HG02588 (cell line): ENCODE results near the gene DQX1.
A peak's percentile ranks its signal among the peaks of the same experiment; 100 is the strongest.
"Not testable (repeated sequence)": the region's sequence is repeated elsewhere in the genome, so short reads cannot be mapped to it uniquely, and the experiment has no call there.

Experiments used
- ATAC-seq: cut with Tn5 transposase; IDR thresholded peaks from one replicate; pipeline ENCODE4 v1.9.1; 2021; ENCODE audit warnings: mild to moderate bottlenecking, moderate library complexity; ENCODE audit not compliant: unreplicated experiment

DQX1 gene

GRCh38 chr2:74497777-74498499, 28.1 kb downstream of the DQX1 start:
- no peak for ATAC-seq

GRCh38 chr2:74496997-74497776, 28.8 kb downstream of the DQX1 start:
- no peak for ATAC-seq

- no peak for ATAC-seq
Measured at GRCh38 chr2:74495440-74495839, 30.6 kb downstream of the DQX1 start.

GRCh38 chr2:74493546-74493945, 32.5 kb downstream of the DQX1 start:
- ATAC-seq = no peak

GRCh38 chr2:74491648-74492544, 34.1 kb downstream of the DQX1 start:
- no peak for ATAC-seq

- no peak for ATAC-seq
Measured at GRCh38 chr2:74489906-74490305, 36.1 kb downstream of the DQX1 start.

GRCh38 chr2:74488643-74489481, 37.2 kb downstream of the DQX1 start:
- ATAC-seq = no peak

- no peak for ATAC-seq
Measured at GRCh38 chr2:74486141-74486540, 39.9 kb downstream of the DQX1 start.

- not testable (repeated sequence) for ATAC-seq
Measured at GRCh38 chr2:74483675-74484164, 42.3 kb downstream of the DQX1 start.

- peak; percentile 86 for ATAC-seq
Measured at GRCh38 chr2:74482801-74483674, 43.0 kb downstream of the DQX1 start, which contains the start of the genes CCDC142 and TTC31. Gene CCDC142, minus strand, starts transcription at chr2:74482998. Its CDS starts 161 bp downstream, at chr2:74482837. Gene TTC31, plus strand, starts transcription at chr2:74483081. Its CDS starts 15 bp downstream, at chr2:74483096.

- ATAC-seq = peak; percentile 42
Measured at GRCh38 chr2:74481961-74482800, 43.9 kb downstream of the DQX1 start.

GRCh38 chr2:74481431-74481830, 44.6 kb downstream of the DQX1 start:
- no peak for ATAC-seq

GRCh38 chr2:74474899-74475298, 51.1 kb downstream of the DQX1 start:
- no peak for ATAC-seq

GRCh38 chr2:74474481-74474880, 51.5 kb downstream of the DQX1 start:
- no peak for ATAC-seq

GRCh38 chr2:74472945-74473258, 53.1 kb downstream of the DQX1 start:
- no peak for ATAC-seq

- ATAC-seq = peak; percentile 82
Measured at GRCh38 chr2:74472086-74472944, 53.7 kb downstream of the DQX1 start, which contains the start of gene MRPL53. Gene MRPL53, minus strand, starts transcription at chr2:74472680. Its CDS starts 20 bp downstream, at chr2:74472660.
